ENCODE measurements around the gene GFY.

GFY gene

DNA sequence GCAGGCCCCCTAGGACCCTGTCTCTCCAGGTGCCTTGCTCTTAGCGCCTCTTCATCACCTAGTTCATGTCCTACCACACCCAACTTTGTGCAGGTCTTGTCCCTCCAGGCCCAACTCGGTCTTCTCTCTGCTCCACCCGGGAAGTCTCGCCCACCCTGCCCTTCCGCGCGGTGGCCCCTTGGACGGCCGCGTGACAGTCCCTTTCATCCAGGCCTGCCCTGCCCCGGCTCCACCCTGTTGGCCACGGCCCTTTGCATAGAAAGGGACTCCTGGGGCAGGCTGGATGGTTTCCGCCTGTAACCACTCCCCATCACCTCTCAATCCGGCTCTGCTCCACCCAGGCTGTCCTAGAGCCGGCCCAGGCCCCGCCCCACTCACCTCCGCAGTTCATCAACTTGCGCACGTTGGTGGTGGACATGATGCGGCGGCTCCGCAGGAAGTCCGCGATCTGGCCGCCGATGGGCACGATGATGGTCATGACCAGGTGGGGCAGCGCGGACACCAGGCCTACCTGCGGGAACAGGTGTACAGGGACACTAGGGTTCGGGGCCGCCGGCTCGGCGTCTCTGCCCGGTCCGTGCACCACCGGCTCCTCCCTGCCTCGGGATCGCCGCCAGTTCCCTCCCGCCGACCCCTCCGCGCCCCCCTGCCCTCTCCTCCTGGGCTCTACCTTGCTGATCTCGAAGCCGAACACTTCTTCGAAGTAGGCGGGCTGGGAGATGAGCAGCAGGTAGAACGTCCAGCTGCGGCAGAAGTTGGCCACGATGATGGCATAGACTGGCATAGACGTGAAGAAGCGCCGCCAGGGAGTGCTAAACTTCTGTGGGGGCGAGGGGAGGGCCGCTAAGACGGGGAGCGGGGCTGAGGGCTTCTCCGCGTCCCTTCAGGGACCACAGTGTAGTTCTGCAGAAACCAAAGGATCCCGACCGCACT lies 7.2 kb downstream of the GFY start:
- Histone ChIP-seq H3K27ac (ENCODE audit: low read length) (no peak overlapping the region), H3K36me3 (ENCODE audit: control insufficient read depth in 1 of 2, insufficient read depth in 2 of 2, low read length in 2 of 2) (no peaks in the 10 kb centered on the region), H3K9me3 (ENCODE audit: control insufficient read depth in 1 of 2, low read length in 2 of 2) (no peaks in the 10 kb centered on the region), H3K4me3 (ENCODE audit: low read depth in 1 of 2, low read length in 2 of 2) (no peak overlapping the region), H3K27me3 (ENCODE audit: low read depth, low read length) (peaks cover 54% of the 10 kb centered on the region), H3K4me1 (ENCODE audit: control insufficient read depth in 1 of 2, insufficient read depth in 2 of 2, low read length in 2 of 2) (peaks cover 0 to 11% of the 10 kb centered on the region in 2 donors)

DNA sequence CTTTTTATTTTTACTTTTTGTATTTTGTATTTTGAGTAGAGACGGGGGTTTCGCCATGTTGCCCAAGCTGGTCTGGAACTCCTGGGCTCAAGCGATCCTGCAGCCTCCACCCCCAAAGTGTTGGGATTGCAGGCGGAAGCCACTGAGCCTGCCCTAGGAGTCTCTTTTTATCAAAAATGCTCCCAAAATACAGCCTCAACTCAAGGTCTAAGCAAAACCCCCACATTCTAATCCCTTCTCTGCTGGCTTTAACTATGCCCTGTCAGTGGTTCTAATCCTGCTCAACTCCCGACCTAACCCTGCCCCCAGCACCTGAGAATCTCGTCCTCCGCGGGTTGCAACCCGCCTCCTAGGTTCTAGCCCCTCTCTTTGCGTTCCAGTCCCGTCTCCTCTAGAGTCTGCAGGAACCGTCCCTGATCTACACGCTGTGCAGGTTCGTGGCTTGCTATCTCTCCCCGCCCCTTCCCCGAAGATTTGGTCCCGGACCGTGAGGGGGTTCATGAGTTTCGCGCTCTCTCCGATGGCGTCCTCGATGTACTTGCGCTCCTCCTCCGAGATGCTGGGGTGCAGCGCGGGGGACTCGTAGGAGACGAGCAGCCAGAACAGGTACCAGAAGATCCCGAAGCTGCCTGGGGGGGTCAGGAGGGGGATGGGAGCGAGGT lies 8.2 kb downstream of the GFY start:
- Histone ChIP-seq H3K27me3 (ENCODE audit: low read depth, low read length) (peaks cover 55% of the 10 kb centered on the region), H3K4me1 (ENCODE audit: control insufficient read depth in 1 of 2, insufficient read depth in 2 of 2, low read length in 2 of 2) (peaks cover 0 to 3% of the 10 kb centered on the region in 2 donors), H3K9me3 (ENCODE audit: control insufficient read depth in 1 of 2, low read length in 2 of 2) (no peaks in the 10 kb centered on the region), H3K4me3 (ENCODE audit: low read depth in 1 of 2, low read length in 2 of 2) (no peak overlapping the region), H3K27ac (ENCODE audit: low read length) (no peak overlapping the region), H3K36me3 (ENCODE audit: control insufficient read depth in 1 of 2, insufficient read depth in 2 of 2, low read length in 2 of 2) (no peaks in the 10 kb centered on the region)

DNA sequence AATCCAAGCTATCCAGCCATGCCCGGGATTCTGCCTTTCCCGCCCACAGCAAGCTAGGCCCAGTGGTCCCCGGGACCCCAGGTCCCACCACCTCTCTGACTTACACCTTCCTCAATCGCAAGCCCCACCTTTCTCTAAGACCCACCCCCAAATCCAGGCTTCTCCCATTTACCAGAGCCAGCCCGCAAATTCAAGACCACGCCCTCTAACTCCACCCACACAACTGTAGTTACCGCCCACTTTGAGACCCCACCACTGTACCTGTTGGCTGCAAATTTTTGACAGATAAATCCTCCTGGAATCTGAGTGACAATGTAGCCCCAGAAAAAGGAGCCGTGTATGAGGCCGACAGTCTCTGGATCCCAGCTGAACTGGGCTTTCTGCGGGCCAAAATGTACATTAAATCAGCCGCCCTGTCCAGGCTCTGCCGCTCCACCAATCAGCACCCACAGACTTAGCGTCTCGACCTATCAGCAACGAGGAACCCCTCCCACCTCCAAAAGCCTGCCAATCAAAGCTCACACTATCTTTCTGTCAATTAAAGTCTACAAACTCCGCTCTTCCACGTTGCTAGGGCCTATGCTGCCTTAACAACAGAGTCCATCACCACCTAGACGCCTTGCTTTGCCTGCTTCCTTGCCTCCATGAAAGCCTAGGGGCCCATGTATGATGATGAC lies 9.9 kb downstream of the GFY start:
- H3K4me1 ChIP-seq (ENCODE audit: control insufficient read depth in 1 of 2, insufficient read depth in 2 of 2, low read length in 2 of 2), result peaks cover 0 to 3% of the 10 kb centered on the region in 2 donors
- H3K27ac ChIP-seq (ENCODE audit: low read length), result no peak overlapping the region
- H3K9me3 ChIP-seq (ENCODE audit: control insufficient read depth in 1 of 2, low read length in 2 of 2), result no peaks in the 10 kb centered on the region
- H3K27me3 ChIP-seq (ENCODE audit: low read depth, low read length), result peaks cover 62% of the 10 kb centered on the region
- H3K36me3 ChIP-seq (ENCODE audit: control insufficient read depth in 1 of 2, insufficient read depth in 2 of 2, low read length in 2 of 2), result no peaks in the 10 kb centered on the region
- no peak overlapping the region for H3K4me3 ChIP-seq (ENCODE audit: low read depth in 1 of 2, low read length in 2 of 2)

DNA sequence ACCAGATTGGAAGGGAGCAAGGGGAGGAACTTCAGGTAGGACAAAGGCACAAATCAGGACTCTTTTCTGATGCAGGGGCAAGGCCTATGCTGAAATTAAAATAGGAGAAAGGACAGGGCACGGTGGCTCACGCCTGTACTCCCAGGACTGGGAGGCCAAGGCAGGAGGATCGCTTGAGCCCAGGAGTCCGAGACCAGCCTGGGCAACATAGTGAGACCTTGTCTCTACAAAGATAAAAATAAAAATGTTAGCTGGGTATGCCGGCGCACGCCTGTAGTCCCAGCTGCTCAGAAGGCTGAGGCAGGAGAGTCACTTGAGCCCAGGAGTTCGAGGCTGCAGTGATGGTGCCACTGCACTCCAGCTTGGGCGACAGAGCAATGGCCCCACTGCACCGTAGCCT lies 10.5 kb downstream of the GFY start:
- Histone ChIP-seq H3K27me3 (ENCODE audit: low read depth, low read length) (peaks cover 62% of the 10 kb centered on the region), H3K36me3 (ENCODE audit: control insufficient read depth in 1 of 2, insufficient read depth in 2 of 2, low read length in 2 of 2) (no peaks in the 10 kb centered on the region), H3K27ac (ENCODE audit: low read length) (no peak overlapping the region)

DNA sequence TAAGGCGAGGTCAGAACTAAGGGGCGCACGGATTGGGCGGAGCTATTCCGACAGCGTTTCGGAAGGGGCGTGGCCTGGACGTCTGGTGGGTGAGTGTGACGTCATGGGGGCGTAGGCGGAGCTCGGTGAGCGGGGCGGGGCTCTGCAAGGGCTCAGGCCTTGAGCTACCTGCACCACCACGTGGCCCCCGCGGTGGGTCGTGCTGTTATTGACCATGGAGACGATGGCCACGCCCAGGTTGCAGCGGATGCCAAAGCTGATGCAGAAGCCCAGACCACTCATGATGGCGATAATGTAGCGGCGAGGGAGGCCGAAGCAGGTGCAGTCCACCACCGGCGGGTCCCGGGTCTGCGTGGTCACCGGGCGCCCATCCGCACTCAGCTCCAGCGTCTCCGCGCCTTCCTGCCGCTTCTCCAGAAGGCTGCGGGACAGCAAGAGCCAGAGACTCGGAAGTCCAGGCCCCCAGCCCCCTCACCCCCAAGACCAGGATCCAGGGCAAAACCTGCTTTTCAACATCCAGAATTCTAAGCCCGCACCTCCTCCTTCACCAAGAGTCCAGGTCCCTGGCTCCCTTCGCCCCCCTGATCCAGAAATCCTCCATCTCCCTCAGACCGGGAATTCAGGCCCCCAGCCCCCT lies 11.3 kb downstream of the GFY start:
- H3K27me3 ChIP-seq (ENCODE audit: low read depth, low read length), result peaks cover 61% of the 10 kb centered on the region
- peaks cover 0 to 9% of the 10 kb centered on the region in 2 donors for H3K4me1 ChIP-seq (ENCODE audit: control insufficient read depth in 1 of 2, insufficient read depth in 2 of 2, low read length in 2 of 2)
- no peak overlapping the region for H3K4me3 ChIP-seq (ENCODE audit: low read depth in 1 of 2, low read length in 2 of 2)

More for the DNA sequence above, 10.5 kb downstream of the GFY start:
- Histone ChIP-seq H3K4me1 (ENCODE audit: control insufficient read depth in 1 of 2, insufficient read depth in 2 of 2, low read length in 2 of 2) (peaks cover 0 to 6% of the 10 kb centered on the region in 2 donors), H3K4me3 (ENCODE audit: low read depth in 1 of 2, low read length in 2 of 2) (no peak overlapping the region), H3K9me3 (ENCODE audit: control insufficient read depth in 1 of 2, low read length in 2 of 2) (no peaks in the 10 kb centered on the region)

DNA sequence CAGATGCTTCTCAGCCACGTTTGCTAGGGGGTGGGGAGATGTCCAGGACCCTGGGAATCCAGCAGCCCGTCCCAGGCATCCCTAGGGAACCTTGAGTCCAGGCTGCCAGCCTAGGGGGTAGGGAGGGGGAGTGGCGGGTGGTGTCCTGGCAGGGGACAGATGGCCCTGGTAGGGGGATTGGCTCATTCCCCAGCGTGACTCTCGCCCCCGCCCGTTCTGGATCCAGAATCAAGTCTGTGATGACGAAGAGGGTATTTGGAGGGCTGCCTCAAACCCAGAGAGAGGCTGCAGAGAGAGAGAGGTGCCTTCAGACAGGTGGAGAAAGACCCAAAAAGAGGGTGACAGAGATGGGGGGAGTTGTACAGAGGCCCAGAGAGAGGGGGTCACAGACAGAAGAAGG lies 12.0 kb downstream of the GFY start:
- peaks cover 63% of the 10 kb centered on the region for H3K27me3 ChIP-seq (ENCODE audit: low read depth, low read length)
- peaks cover 3 to 13% of the 10 kb centered on the region in 2 donors for H3K4me1 ChIP-seq (ENCODE audit: control insufficient read depth in 1 of 2, insufficient read depth in 2 of 2, low read length in 2 of 2)
- no peak overlapping the region for H3K27ac ChIP-seq (ENCODE audit: low read length)
- H3K36me3 ChIP-seq (ENCODE audit: control insufficient read depth in 1 of 2, insufficient read depth in 2 of 2, low read length in 2 of 2), result no peaks in the 10 kb centered on the region
- H3K4me3 ChIP-seq (ENCODE audit: low read depth in 1 of 2, low read length in 2 of 2), result no peak overlapping the region
- no peaks in the 10 kb centered on the region for H3K9me3 ChIP-seq (ENCODE audit: control insufficient read depth in 1 of 2, low read length in 2 of 2)

More for the DNA sequence above, 11.3 kb downstream of the GFY start:
- Histone ChIP-seq H3K27ac (ENCODE audit: low read length) (no peak overlapping the region), H3K36me3 (ENCODE audit: control insufficient read depth in 1 of 2, insufficient read depth in 2 of 2, low read length in 2 of 2) (no peaks in the 10 kb centered on the region), H3K9me3 (ENCODE audit: control insufficient read depth in 1 of 2, low read length in 2 of 2) (no peaks in the 10 kb centered on the region)

DNA sequence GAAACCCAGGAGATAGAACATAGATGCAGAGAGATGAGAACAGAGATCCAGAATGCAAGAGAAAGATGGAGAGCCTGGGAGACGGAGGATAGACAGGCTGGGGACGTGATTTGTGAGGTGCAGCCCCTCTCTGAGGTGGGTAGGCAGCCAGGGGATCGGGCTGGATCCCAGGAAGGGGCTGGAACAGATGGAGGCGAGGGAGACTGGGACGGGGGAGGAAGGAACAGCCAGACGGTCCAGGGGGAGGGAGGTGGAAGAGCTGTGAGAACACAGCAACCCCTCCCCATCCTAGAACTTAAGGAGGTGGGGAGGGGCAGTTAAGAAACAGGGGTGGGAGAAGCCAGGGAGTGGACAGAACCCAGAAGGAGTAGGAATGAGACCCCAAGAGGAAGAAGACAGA lies 13.1 kb downstream of the GFY start:
- H3K36me3 ChIP-seq (ENCODE audit: control insufficient read depth in 1 of 2, insufficient read depth in 2 of 2, low read length in 2 of 2), result no peaks in the 10 kb centered on the region
- peaks cover 3 to 23% of the 10 kb centered on the region in 2 donors for H3K4me1 ChIP-seq (ENCODE audit: control insufficient read depth in 1 of 2, insufficient read depth in 2 of 2, low read length in 2 of 2)
- no peak overlapping the region for H3K4me3 ChIP-seq (ENCODE audit: low read depth in 1 of 2, low read length in 2 of 2)
- H3K9me3 ChIP-seq (ENCODE audit: control insufficient read depth in 1 of 2, low read length in 2 of 2), result no peaks in the 10 kb centered on the region
- no peak overlapping the region for H3K27ac ChIP-seq (ENCODE audit: low read length)
- peaks cover 62% of the 10 kb centered on the region for H3K27me3 ChIP-seq (ENCODE audit: low read depth, low read length)

DNA sequence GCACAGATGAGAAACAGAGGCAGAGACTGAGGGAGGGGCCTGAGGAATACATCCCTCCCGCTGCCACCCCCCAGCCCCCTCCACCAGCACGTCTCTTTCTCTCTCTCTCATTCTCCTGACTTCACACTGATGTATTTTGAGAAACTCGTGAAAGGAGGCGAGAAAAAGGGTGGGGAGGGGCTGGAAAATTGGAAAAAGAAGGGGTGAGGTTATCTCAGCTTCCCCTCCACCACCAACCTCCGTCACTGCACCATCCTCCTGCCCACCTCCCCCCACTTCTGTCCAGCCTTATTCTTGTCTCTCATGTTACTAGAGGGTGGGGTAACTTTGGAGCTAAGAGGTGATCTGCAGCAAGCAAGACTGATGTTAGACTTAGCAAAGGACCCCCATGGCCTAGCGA lies 14.6 kb downstream of the GFY start:
- Histone ChIP-seq H3K27ac (ENCODE audit: low read length) (no peak overlapping the region), H3K4me3 (ENCODE audit: low read depth in 1 of 2, low read length in 2 of 2) (no peak overlapping the region)

DNA sequence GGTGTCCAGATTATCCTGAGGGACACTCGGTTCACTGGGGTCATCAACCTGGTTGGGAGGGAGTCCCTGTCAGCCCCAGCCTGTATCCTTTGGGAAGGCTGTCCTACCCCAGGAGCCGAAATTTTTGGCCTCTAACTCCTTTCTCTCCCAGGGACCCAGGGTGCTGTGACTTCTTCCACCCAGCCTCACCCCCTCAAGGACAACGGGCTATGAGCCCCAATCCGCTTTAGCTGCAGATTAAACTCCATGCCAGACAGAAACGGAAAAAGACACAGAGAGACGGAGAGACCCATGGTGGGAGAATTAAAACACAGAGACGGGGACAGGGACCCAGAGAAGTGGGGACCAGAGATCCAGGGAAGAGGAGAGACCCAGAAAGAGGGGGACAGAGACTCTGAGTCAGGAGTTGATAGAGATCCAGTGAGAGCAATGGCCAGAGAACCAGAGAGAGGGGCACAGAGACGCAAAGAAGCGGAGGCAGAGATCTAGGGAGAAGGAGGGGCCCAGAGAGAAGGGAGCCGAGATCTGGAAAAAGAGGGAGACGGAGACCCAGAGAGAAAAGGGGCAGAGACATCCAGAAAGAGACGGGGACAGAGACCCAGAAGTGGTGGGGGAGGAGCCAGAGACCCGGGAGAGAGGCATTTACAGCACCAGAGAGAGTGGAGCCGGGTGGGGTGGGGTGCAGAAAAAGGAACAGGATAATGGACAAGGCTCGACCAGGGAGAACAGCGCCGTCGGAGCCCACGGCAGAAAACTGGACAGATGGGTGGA lies 15.4 kb downstream of the GFY start:
- H3K9me3 ChIP-seq (ENCODE audit: control insufficient read depth in 1 of 2, low read length in 2 of 2), result no peaks in the 10 kb centered on the region
- H3K27me3 ChIP-seq (ENCODE audit: low read depth, low read length), result peaks cover 50% of the 10 kb centered on the region
- peaks cover 3 to 23% of the 10 kb centered on the region in 2 donors for H3K4me1 ChIP-seq (ENCODE audit: control insufficient read depth in 1 of 2, insufficient read depth in 2 of 2, low read length in 2 of 2)
- H3K36me3 ChIP-seq (ENCODE audit: control insufficient read depth in 1 of 2, insufficient read depth in 2 of 2, low read length in 2 of 2), result no peaks in the 10 kb centered on the region
- H3K27ac ChIP-seq (ENCODE audit: low read length), result no peak overlapping the region
- peak overlapping the region in 1 of 2 donors; percentile 16 for H3K4me3 ChIP-seq (ENCODE audit: low read depth in 1 of 2, low read length in 2 of 2)

More for the DNA sequence above, 14.6 kb downstream of the GFY start:
- H3K4me1 ChIP-seq (ENCODE audit: control insufficient read depth in 1 of 2, insufficient read depth in 2 of 2, low read length in 2 of 2), result peaks cover 3 to 23% of the 10 kb centered on the region in 2 donors
- H3K9me3 ChIP-seq (ENCODE audit: control insufficient read depth in 1 of 2, low read length in 2 of 2), result no peaks in the 10 kb centered on the region
- H3K27me3 ChIP-seq (ENCODE audit: low read depth, low read length), result peaks cover 53% of the 10 kb centered on the region
- H3K36me3 ChIP-seq (ENCODE audit: control insufficient read depth in 1 of 2, insufficient read depth in 2 of 2, low read length in 2 of 2), result no peaks in the 10 kb centered on the region

DNA sequence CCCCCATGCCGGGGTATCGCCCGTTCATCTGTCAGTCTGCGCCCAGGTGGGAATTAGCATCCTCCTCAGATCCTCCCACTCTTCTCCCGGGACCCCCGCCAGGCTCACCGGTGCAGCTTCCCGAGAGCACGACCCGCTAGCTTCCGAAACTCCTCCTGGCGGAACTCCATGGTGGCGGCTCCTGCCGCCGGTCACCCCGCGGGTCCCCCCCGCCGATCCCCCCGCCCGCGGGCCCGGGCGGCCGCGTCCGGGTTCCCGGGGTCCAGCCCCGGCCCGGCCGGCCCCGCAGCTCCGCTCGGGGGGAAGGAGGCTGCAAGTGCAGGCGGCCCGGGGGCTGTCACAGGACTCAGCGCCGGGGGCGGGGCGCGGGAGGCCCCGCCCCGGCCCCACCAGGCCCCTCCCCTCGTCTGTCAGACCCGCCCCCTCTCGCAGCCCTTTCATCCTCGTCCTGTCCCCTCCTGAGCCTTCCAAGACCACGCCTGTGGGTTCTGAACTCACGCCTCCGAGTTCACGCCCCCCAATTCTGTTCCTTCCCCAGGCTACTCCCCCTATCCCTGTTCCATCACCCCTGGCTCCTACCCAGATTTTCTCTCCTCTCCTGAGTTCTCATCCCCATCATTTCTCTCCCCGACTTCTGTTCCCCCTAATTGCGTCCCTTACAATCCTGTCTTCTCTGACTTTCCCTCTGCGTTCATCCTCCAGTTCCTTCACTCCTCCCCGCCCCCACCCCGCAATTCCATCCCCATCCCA lies 16.2 kb downstream of the GFY start, which contains the start of gene SLC17A7:
TSS of gene SLC17A7 (minus strand) at position 318 of the 750 bp plus-strand sequence. CDS start at position 170, 148 bp downstream.
- Histone ChIP-seq H3K27ac (ENCODE audit: low read length) (no peak within 1 kb of the TSS), H3K27me3 (ENCODE audit: low read depth, low read length) (peaks cover 43% of the 10 kb centered on the region), H3K36me3 (ENCODE audit: control insufficient read depth in 1 of 2, insufficient read depth in 2 of 2, low read length in 2 of 2) (no peaks in the 10 kb centered on the region), H3K4me3 (ENCODE audit: low read depth in 1 of 2, low read length in 2 of 2) (peak within 1 kb of the TSS; percentile 16 to 40), H3K4me1 (ENCODE audit: control insufficient read depth in 1 of 2, insufficient read depth in 2 of 2, low read length in 2 of 2) (peaks cover 3 to 23% of the 10 kb centered on the region in 2 donors), H3K9me3 (ENCODE audit: control insufficient read depth in 1 of 2, low read length in 2 of 2) (no peaks in the 10 kb centered on the region)

All from muscle layer of duodenum (tissue), 2 donors.